CD8-positive, alpha-beta memory T cell (primary cell): ENCODE results near the gene SLC27A4. TPM values are rescaled to one million over a fixed set of nuclear protein-coding genes. Genes with fewer than 3 reads are reported as not detected.

Experiments
- CTCF ChIA-PET: fragments of 350-600 bp; sonication (Branson Sonifier 250); formaldehyde crosslinking; loops from one replicate; lab custom pipeline; 2021; ENCODE audit warnings: antibody characterized with exemption; lab: Charles Lee
- POLR2A ChIA-PET: fragments of 350-600 bp; sonication (Branson Sonifier 250); formaldehyde crosslinking; loops from one replicate; lab custom pipeline; 2021; ENCODE audit warnings: antibody characterized with exemption; lab: Charles Lee
- DNase-seq, 5 donors: peaks; one replicate each; pipeline versions ENCODE4 v3.0.0 to v3.0.0-alpha.2; 2020 to 2022; ENCODE audit warnings: mixed read lengths in 1 of 5
- H3K27ac ChIP-seq: one replicate; pipeline ENCODE4 v1.7.0; 2013; ENCODE audit warnings: low read depth, mild to moderate bottlenecking, low read length, moderate library complexity
- H3K27me3 ChIP-seq: 2 replicates; pipeline ENCODE4 v1.7.0; 2013; ENCODE audit warnings: low read length, mild to moderate bottlenecking; ENCODE audit not compliant: insufficient read depth, poor library complexity, severe bottlenecking
- H3K36me3 ChIP-seq: 2 replicates; pipeline ENCODE4 v1.7.0; 2013; ENCODE audit warnings: mild to moderate bottlenecking, low read length, moderate library complexity; ENCODE audit not compliant: insufficient read depth
- H3K4me1 ChIP-seq: 2 replicates; pipeline ENCODE4 v1.7.0; 2013; ENCODE audit warnings: mild to moderate bottlenecking, low read length, moderate library complexity; ENCODE audit not compliant: insufficient read depth
- H3K4me3 ChIP-seq: 2 replicates; pipeline ENCODE4 v1.7.0; 2013; ENCODE audit warnings: mild to moderate bottlenecking, low read length
- H3K9me3 ChIP-seq: 2 replicates; pipeline ENCODE4 v1.7.0; 2013; ENCODE audit warnings: mild to moderate bottlenecking, low read length
- H3K27ac Mint-ChIP-seq, 8 donors: one replicate each; pipeline ENCODE4 v1.8.0; 2020 to 2021; ENCODE audit warnings: mixed read lengths in 8 of 8, mild to moderate bottlenecking in 6 of 8, inconsistent platforms in 3 of 8, moderate library complexity in 3 of 8
- H3K27me3 Mint-ChIP-seq, 2 donors: one replicate each; pipeline ENCODE4 v1.8.0; 2020 to 2021; ENCODE audit warnings: mixed read lengths in 2 of 2, mild to moderate bottlenecking in 1 of 2, moderate library complexity in 1 of 2
- H3K36me3 Mint-ChIP-seq, 3 donors: one replicate each; pipeline ENCODE4 v1.8.0; 2020 to 2021; ENCODE audit warnings: mixed read lengths in 3 of 3, inconsistent platforms in 1 of 3, mild to moderate bottlenecking in 1 of 3
- H3K4me1 Mint-ChIP-seq, 3 donors: one replicate each; pipeline ENCODE4 v1.8.0; 2020 to 2021; ENCODE audit warnings: mixed read lengths in 3 of 3, inconsistent platforms in 1 of 3, mild to moderate bottlenecking in 1 of 3
- H3K4me3 Mint-ChIP-seq, 7 donors: one replicate each; pipeline ENCODE4 v1.8.0; 2020 to 2021; ENCODE audit warnings: mixed read lengths in 7 of 7, mild to moderate bottlenecking in 6 of 7, moderate library complexity in 4 of 7, inconsistent platforms in 2 of 7
- H3K9me3 Mint-ChIP-seq, 5 donors: one replicate each; pipeline ENCODE4 v1.8.0; 2020 to 2022; ENCODE audit warnings: mixed read lengths in 5 of 5, mild to moderate bottlenecking in 3 of 5, moderate library complexity in 2 of 5, inconsistent platforms in 1 of 5
- polyA plus RNA-seq: library from polyadenylated mRNA; unstranded; fragments of 300-500 nt; fragmentation: Illumina TruSeq; gene quantifications from one replicate; pipeline ENCODE4 v1.2.3, GENCODE V29; 2021
- total RNA-seq, 2 experiments: library from RNA; stranded (reverse); gene quantifications; one replicate each; pipeline ENCODE4 v1.2.3, GENCODE V29; 2021

SLC27A4 gene
- total and polyA plus RNA-seq, 3 experiments from 2014 or later: 11.2 to 46.0 (median 41.2) TPM

- Mint-ChIP-seq H3K27me3 (peaks cover 8 to 10% of the 10 kb centered on the region in 2 donors), H3K4me3 (peak overlapping the region in 3 of 7 donors; percentile 8 to 51 (median 28))
- POLR2A ChIA-PET: no interaction called here
These were observed 28.8 kb downstream of the SLC27A4 start for GRCh38 chr9:128369024-128369706.

GRCh38 chr9:128370367-128370751 lies 30.0 kb downstream of the SLC27A4 start:
- Histone ChIP-seq H3K4me3 (peak overlapping the region; percentile 90), H3K27ac (peak overlapping the region; percentile 95), H3K36me3 (peaks cover 4% of the 10 kb centered on the region), H3K27me3 (no peaks in the 10 kb centered on the region), H3K4me1 (peaks cover 18% of the 10 kb centered on the region), H3K9me3 (no peaks in the 10 kb centered on the region)
- DNase-seq: no peak
- Mint-ChIP-seq H3K4me1 (peaks cover 38 to 39% (median 38%) of the 10 kb centered on the region in 3 donors), H3K4me3 (peak overlapping the region; percentile 93 to 98 (median 97)), H3K9me3 (no peaks in the 10 kb centered on the region), H3K27ac (peak overlapping the region; percentile 90 to 99 (median 97)), H3K27me3 (peaks cover 8 to 10% of the 10 kb centered on the region in 2 donors), H3K36me3 (peaks cover 0 to 33% (median 0%) of the 10 kb centered on the region in 3 donors)
- POLR2A ChIA-PET: interaction anchor here (2.3 kb wide), 1 partner anchor 9 kb away, joined by 16 read pairs; no protein-coding TSS in a partner anchor
- CTCF ChIA-PET: interaction anchor here (1.2 to 2.1 kb wide), 2 partner anchors 8 to 17 kb away, joined by 3 to 16 read pairs; no protein-coding TSS in a partner anchor

More at GRCh38 chr9:128369024-128369706, 28.8 kb downstream of the SLC27A4 start:
- Mint-ChIP-seq H3K9me3 (no peaks in the 10 kb centered on the region), H3K4me1 (peaks cover 36 to 39% (median 38%) of the 10 kb centered on the region in 3 donors), H3K27ac (peak overlapping the region in 1 of 8 donors; percentile 80), H3K36me3 (peaks cover 0 to 25% (median 0%) of the 10 kb centered on the region in 3 donors)
- CTCF ChIA-PET: no interaction called here
- no peak overlapping the region for H3K27ac ChIP-seq
- H3K4me3 ChIP-seq: no peak overlapping the region
- H3K9me3 ChIP-seq: no peaks in the 10 kb centered on the region
- peaks cover 4% of the 10 kb centered on the region for H3K36me3 ChIP-seq
- peaks cover 18% of the 10 kb centered on the region for H3K4me1 ChIP-seq
- DNase-seq: no peak
- H3K27me3 ChIP-seq: no peaks in the 10 kb centered on the region

- Histone ChIP-seq H3K27me3 (no peaks in the 10 kb centered on the region), H3K9me3 (no peaks in the 10 kb centered on the region), H3K4me1 (peaks cover 18% of the 10 kb centered on the region), H3K27ac (peak within 1 kb of the TSS; percentile 95), H3K4me3 (peak within 1 kb of the TSS; percentile 90), H3K36me3 (peaks cover 4% of the 10 kb centered on the region)
- CTCF ChIA-PET: interaction anchor here (0.7 to 2.1 kb wide), 7 partner anchors 9 to 447 kb away, joined by 3 to 16 read pairs (median 3); partner anchors contain the start of gene ENDOG
- Mint-ChIP-seq H3K27ac (peak within 1 kb of the TSS; percentile 90 to 99 (median 97)), H3K4me3 (peak within 1 kb of the TSS; percentile 93 to 98 (median 97)), H3K4me1 (peaks cover 38 to 39% (median 38%) of the 10 kb centered on the region in 3 donors), H3K27me3 (peaks cover 8 to 10% of the 10 kb centered on the region in 2 donors), H3K36me3 (peaks cover 0 to 36% (median 0%) of the 10 kb centered on the region in 3 donors), H3K9me3 (no peaks in the 10 kb centered on the region)
- POLR2A ChIA-PET: interaction anchor here (0.6 to 2.3 kb wide), 5 partner anchors 9 to 417 kb away, joined by 4 to 16 read pairs (median 4); partner anchors contain the start of genes CERCAM, GOLGA2 and SWI5
- DNase-seq: peak; percentile 94 to 97 (median 95)
These were observed 30.7 kb downstream of the SLC27A4 start, which contains the start of gene URM1 for GRCh38 chr9:128370752-128371629. Gene URM1 (plus strand): TSS chr9:128371374. CDS start chr9:128371381, 7 bp downstream.

- H3K4me1 ChIP-seq: peaks cover 18% of the 10 kb centered on the region
- H3K4me3 ChIP-seq: peak overlapping the region; percentile 90
- H3K9me3 ChIP-seq: no peaks in the 10 kb centered on the region
- CTCF ChIA-PET: interaction anchor here (0.8 to 2.1 kb wide), 5 partner anchors 10 to 446 kb away, joined by 3 to 16 read pairs (median 3); partner anchors contain the start of gene ENDOG
- peaks cover 4% of the 10 kb centered on the region for H3K36me3 ChIP-seq
- peak overlapping the region; percentile 95 for H3K27ac ChIP-seq
- Mint-ChIP-seq H3K4me1 (peaks cover 38 to 39% (median 38%) of the 10 kb centered on the region in 3 donors), H3K27me3 (peaks cover 6 to 7% of the 10 kb centered on the region in 2 donors), H3K36me3 (peaks cover 0 to 36% (median 0%) of the 10 kb centered on the region in 3 donors), H3K4me3 (peak overlapping the region; percentile 93 to 98 (median 97)), H3K27ac (peak overlapping the region; percentile 90 to 99 (median 97)), H3K9me3 (no peaks in the 10 kb centered on the region)
- no peak for DNase-seq
- POLR2A ChIA-PET: interaction anchor here (0.6 to 2.3 kb wide), 5 partner anchors 10 to 417 kb away, joined by 4 to 16 read pairs (median 4); partner anchors contain the start of genes CERCAM, GOLGA2 and SWI5
- H3K27me3 ChIP-seq: no peaks in the 10 kb centered on the region
These were observed 31.3 kb downstream of the SLC27A4 start for GRCh38 chr9:128371630-128372117.

- Histone ChIP-seq H3K9me3 (no peaks in the 10 kb centered on the region), H3K36me3 (peaks cover 4% of the 10 kb centered on the region), H3K27me3 (no peaks in the 10 kb centered on the region), H3K4me1 (peaks cover 18% of the 10 kb centered on the region), H3K4me3 (peak overlapping the region; percentile 90), H3K27ac (peak overlapping the region; percentile 95)
- H3K4me1 Mint-ChIP-seq: peaks cover 38 to 40% (median 39%) of the 10 kb centered on the region in 3 donors
- H3K27me3 Mint-ChIP-seq: peaks cover under 1 to 1% of the 10 kb centered on the region in 2 donors
- DNase-seq: no peak
- ChIA-PET CTCF (interaction anchor here (1.5 to 1.6 kb wide), 2 partner anchors 10 to 446 kb away, joined by 3 to 5 read pairs; partner anchors contain the start of gene ENDOG), POLR2A (interaction anchor here (1.5 to 2.3 kb wide), 2 partner anchors 10 to 48 kb away, joined by 5 to 16 read pairs; partner anchors contain the start of gene CERCAM)
- no peaks in the 10 kb centered on the region for H3K9me3 Mint-ChIP-seq
- H3K27ac Mint-ChIP-seq: peak overlapping the region in 7 of 8 donors; percentile 90 to 99 (median 97)
- peaks cover 0 to 41% (median 0%) of the 10 kb centered on the region in 3 donors for H3K36me3 Mint-ChIP-seq
- H3K4me3 Mint-ChIP-seq: peak overlapping the region; percentile 93 to 98 (median 97)
These were observed 31.9 kb downstream of the SLC27A4 start for GRCh38 chr9:128372188-128372641.

GRCh38 chr9:128372784-128373183 lies 32.5 kb downstream of the SLC27A4 start:
- no peaks in the 10 kb centered on the region for H3K9me3 ChIP-seq
- no peaks in the 10 kb centered on the region for H3K9me3 Mint-ChIP-seq
- H3K36me3 ChIP-seq: peaks cover 5% of the 10 kb centered on the region
- DNase-seq: no peak
- peaks cover 0 to 43% (median 0%) of the 10 kb centered on the region in 3 donors for H3K36me3 Mint-ChIP-seq
- ChIA-PET CTCF (interaction anchor here (1.5 kb wide), 1 partner anchor 11 kb away, joined by 5 read pairs; no protein-coding TSS in a partner anchor), POLR2A (no interaction called here)
- H3K27ac Mint-ChIP-seq: peak overlapping the region in 4 of 8 donors; percentile 61 to 97 (median 91)
- H3K4me3 Mint-ChIP-seq: peak overlapping the region; percentile 93 to 98 (median 97)
- H3K4me1 ChIP-seq: peaks cover 18% of the 10 kb centered on the region
- peak overlapping the region; percentile 11 for H3K27ac ChIP-seq
- no peaks in the 10 kb centered on the region for H3K27me3 Mint-ChIP-seq
- no peak overlapping the region for H3K4me3 ChIP-seq
- H3K4me1 Mint-ChIP-seq: peaks cover 38 to 40% (median 39%) of the 10 kb centered on the region in 3 donors
- no peaks in the 10 kb centered on the region for H3K27me3 ChIP-seq

- H3K27me3 ChIP-seq: no peaks in the 10 kb centered on the region
- Mint-ChIP-seq H3K4me3 (no peak overlapping the region), H3K4me1 (peaks cover 39 to 41% (median 40%) of the 10 kb centered on the region in 3 donors), H3K27ac (no peak overlapping the region), H3K27me3 (no peaks in the 10 kb centered on the region), H3K36me3 (peaks cover 0 to 55% (median 0%) of the 10 kb centered on the region in 3 donors), H3K9me3 (no peaks in the 10 kb centered on the region)
- H3K9me3 ChIP-seq: no peaks in the 10 kb centered on the region
- CTCF ChIA-PET: no interaction called here
- H3K36me3 ChIP-seq: peaks cover 7% of the 10 kb centered on the region
- H3K27ac ChIP-seq: no peak overlapping the region
- DNase-seq: no peak
- POLR2A ChIA-PET: no interaction called here
- peaks cover 18% of the 10 kb centered on the region for H3K4me1 ChIP-seq
- H3K4me3 ChIP-seq: no peak overlapping the region
These were observed 33.9 kb downstream of the SLC27A4 start for GRCh38 chr9:128374221-128374675.
